Epidermal melanocyte (primary cell): Measurements from ENCODE around the gene ATP6V1C2.
"Not testable (repeated sequence)": the region's sequence is repeated elsewhere in the genome, so short reads cannot be mapped to it uniquely, and the experiment has no call there.

Experiments
- DNase-seq: peaks from one replicate; pipeline ENCODE4 v3.0.0; 2011; ENCODE audit warnings: low spot score; ENCODE audit not compliant: insufficient read length

Gene ATP6V1C2

GRCh38 chr2:10813163-10814138 is 92.0 kb downstream of the ATP6V1C2 start:
- not testable (repeated sequence) for DNase-seq

- DNase-seq, result no peak
These were observed 92.7 kb downstream of the ATP6V1C2 start for GRCh38 chr2:10814142-10814541.

DNA sequence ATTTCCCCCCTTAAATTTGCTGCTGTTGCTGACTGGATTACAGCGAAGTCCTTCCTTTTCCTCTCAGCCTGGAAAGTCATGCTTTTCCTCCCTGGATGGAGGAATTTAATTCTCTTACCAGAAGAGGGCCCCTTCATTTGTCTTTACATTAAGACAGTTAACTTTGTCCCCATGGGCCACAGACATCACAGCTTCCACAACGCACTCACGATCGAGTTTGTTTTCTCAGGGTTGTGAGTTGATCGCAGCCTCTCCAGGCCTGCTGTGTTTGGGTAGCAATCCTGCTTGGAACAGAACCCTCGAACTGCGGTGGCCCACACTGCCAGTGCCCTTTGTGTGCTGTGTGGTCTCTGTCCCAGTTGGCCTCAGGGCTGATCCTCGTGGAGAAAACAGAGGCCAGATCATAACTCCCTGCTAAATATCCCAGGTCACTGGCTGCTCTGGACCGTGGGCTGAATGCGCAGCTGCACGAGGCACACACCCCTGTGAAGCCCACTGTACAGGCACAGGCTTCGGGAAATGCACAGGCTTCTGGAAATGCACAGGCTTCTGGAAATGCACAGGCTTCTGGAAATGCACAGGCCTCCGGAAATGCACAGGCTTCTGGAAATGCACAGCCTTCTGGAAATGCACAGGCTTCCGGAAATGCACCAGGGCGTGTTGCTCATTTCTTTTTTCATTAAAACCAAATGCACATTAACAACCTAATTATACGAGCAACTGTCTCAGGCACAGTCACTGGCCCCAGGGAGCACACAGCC is 93.3 kb downstream of the ATP6V1C2 start:
- no peak for DNase-seq

DNA sequence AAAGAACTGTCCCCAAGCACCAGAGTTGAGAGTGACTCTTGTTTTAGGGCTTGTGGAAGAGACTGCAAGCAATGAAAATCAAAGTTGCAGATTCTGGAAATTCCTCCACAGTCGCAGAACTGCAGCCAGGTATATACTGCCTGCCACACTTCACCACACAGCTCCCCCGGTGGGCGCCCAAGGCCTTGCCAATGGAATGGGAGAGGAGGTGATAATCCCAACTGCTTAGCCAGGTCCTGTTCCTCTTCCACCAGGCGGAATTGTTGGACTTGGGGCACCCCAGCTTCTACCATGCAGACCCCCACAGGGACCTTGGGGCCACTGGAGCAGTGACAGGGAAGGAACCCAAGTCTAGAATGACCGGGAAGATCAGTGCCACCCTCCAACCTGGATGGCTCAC is 96.0 kb downstream of the ATP6V1C2 start:
- DNase-seq, result no peak

GRCh38 chr2:10818305-10818704 is 96.9 kb downstream of the ATP6V1C2 start:
- not testable (repeated sequence) for DNase-seq

GRCh38 chr2:10818984-10819383 is 97.6 kb downstream of the ATP6V1C2 start:
- DNase-seq, result no peak

DNA sequence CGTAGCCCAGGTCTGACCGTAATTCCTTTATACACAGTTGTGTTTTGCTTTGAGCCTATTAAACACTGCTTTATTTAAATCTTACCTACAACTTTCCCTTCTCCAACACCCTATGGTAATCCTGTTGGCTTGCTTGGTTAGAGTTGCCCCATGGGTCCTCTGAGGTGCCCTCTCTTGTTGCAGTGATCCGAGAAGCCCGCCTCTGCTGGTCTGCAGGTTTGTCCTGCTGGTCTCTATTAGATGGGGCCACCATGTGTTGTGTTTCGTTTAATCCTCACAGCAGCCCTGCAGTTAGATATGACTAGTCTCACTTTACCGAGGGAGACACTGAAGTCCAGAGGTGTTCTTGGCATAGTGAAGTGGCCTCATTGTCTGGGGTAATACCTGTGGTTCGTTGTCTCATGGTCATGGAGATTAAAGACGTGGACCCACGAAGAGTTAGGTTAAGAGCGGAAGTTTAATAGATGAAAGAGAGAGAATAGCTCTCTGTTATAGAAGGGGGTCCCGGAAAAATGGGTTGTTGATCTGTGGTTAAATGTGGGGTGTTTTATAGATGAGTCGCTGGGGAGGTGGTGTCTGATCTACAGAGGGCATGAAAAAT is 98.4 kb downstream of the ATP6V1C2 start:
- no peak for DNase-seq

DNA sequence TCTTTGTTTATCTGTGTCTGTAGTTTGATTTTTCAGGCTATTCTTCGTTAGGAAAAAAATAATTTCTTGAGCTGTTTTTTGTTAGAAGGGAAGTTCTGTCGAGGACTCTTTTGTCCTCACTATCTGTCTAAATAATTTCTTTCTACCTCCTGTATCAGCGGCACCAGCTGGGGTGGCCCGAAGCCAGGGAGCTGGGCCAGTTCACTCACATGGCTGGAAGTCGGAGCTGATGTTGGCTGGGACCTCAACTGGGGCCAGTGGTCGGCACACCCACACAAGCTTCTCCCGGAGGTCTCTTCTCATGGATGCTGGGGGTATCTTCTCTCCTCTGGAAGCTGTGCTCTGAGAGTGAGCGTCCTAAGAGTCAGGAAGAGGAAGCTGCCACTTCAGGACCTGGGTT is 99.1 kb downstream of the ATP6V1C2 start:
- DNase-seq, result no peak

DNA sequence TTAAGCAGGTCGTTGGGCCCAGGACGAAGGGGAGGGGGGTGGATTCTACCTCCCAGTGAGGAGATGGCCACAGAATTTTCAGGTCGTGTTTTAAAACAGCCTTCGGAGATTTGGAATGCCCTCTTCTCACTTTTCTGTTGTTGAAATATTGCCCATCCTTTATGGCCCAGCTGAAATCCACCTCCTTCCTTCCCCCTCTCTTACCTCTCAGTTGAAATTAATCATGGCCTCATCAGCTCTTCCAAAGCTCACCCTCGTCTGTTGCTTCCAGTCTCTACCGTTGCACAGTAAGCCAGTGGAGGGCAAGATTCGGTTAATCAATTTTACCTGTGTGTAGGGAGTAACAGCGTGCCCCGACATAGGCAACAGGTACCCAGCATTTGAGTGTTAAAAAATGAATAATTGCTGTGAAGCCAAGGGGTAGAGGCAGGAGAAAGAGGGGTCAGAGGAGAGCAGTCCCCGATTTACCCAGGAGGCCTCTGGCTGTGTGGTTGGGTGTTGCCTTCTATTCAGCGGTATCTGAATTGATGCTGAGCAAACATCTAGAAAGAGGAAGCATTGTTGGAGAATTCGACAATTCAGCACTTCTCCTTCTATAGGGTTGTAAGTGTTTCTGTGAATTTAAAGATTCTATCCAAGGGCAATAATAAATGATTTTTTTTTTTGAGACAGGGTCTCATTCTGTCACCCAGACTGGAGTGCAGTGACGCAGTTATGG is 99.7 kb downstream of the ATP6V1C2 start:
- no peak for DNase-seq

DNA sequence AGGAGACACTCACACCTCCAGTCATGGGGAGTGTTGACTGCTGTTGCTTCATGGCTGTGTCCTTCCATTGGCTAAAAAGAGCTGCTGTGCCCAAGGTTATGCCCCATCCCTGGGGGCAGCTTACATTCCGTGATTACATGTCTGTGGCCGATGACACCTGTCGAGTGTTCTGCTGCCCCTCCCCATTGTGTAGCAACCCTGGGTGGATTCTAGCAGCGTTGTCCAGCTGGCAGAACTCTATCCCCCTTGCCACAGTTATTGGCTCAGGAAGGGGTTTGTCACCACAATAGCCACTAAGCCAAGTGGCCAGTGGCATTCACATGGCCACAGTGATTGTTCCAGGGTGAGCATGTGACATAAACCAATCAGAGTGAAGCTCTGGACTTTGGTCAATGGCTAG is 102.8 kb downstream of the ATP6V1C2 start:
- DNase-seq, result no peak

GRCh38 chr2:10826026-10826425 is 104.6 kb downstream of the ATP6V1C2 start:
- no peak for DNase-seq

DNA sequence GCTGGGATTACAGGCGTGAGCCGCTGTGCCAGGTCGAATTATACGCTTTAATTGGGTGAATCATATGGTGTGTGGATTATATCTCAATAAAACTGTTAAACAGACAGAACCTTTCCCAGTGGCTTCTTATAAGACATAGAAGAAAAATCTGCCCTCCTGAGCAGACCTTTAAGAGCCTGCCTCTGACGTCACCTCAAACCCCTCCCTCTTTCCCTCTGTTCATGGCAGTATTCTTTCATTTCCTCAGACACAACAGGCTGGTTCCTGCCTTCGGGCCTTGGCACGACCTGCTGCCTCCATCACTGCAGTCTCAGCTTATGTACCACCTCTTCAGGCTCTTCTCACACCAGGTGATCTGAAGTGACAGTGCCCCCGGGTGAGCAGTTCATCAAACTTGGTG is 105.2 kb downstream of the ATP6V1C2 start:
- no peak for DNase-seq

DNA sequence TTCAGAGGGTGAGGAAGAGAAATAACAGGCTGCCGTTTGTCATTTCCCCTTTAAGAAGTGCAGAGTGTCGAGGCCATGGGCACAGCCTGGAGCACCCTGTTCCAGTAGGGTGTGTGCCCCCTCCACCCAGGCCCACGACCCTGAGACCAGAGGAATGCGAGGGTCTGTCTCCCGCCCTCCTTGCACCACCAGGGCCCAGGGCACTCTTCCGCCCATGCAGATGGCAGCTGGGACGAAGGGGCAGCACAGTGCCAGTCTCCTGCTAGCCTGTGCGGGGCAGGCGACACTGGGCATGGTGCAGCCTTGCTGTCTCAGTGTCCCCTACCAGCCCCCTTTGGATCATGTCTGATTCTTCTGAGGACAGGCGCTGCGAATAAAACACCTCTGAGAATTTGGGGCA is 106.9 kb downstream of the ATP6V1C2 start:
- no peak for DNase-seq

- no peak for DNase-seq
These were observed 107.9 kb downstream of the ATP6V1C2 start for GRCh38 chr2:10829299-10829698.

DNA sequence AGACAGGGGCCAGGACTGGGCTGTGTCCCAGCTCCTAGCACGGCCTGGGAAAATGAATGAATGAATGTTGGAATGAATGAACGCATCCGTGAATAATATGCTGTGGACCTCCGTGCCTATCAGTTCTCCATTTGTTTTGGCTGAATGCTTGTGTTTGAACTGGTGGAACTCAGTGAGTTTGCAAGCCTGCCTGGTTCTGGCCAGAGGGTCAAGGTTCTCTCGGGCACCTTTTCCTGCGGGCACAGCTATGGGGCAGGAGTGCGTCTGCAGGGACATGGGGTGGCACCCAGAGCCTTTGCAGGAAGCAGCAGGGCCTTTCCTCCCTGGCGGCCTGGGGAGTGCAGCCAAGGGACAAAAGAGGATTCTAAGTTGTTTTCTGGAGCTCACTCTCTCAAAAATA is 108.8 kb downstream of the ATP6V1C2 start:
- no peak for DNase-seq

GRCh38 chr2:10830641-10831399 is 109.4 kb downstream of the ATP6V1C2 start:
- DNase-seq, result no peak

- DNase-seq, result no peak
These were observed 110.1 kb downstream of the ATP6V1C2 start for GRCh38 chr2:10831400-10831985.

GRCh38 chr2:10832203-10832936 is 110.9 kb downstream of the ATP6V1C2 start:
- peak; percentile 68 for DNase-seq

GRCh38 chr2:10833021-10833420 is 111.6 kb downstream of the ATP6V1C2 start:
- no peak for DNase-seq
